Measurements from ENCODE around the gene NCLN.

The NCLN gene, protein sequence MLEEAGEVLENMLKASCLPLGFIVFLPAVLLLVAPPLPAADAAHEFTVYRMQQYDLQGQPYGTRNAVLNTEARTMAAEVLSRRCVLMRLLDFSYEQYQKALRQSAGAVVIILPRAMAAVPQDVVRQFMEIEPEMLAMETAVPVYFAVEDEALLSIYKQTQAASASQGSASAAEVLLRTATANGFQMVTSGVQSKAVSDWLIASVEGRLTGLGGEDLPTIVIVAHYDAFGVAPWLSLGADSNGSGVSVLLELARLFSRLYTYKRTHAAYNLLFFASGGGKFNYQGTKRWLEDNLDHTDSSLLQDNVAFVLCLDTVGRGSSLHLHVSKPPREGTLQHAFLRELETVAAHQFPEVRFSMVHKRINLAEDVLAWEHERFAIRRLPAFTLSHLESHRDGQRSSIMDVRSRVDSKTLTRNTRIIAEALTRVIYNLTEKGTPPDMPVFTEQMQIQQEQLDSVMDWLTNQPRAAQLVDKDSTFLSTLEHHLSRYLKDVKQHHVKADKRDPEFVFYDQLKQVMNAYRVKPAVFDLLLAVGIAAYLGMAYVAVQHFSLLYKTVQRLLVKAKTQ

GRCh38 chr19:3185461-3186159, at the start of gene NCLN:
Gene NCLN, plus strand, starts transcription at chr19:3185930. Its CDS starts 101 bp downstream, at chr19:3186031.
- TF ChIP-seq CTCF (IDR thresholded peaks at IDR 0.05; ENCODE audit: borderline replicate concordance, insufficient read depth, low read depth, low read length), result no peak
- H3K4me3 ChIP-seq (ENCODE audit: low read depth, low read length), result peak within 1 kb of the TSS; percentile 99

- peak within 1 kb of the TSS; percentile 90 for H3K4me3 ChIP-seq (ENCODE audit: low read depth, low read length)
- no peak for TF ChIP-seq CTCF (IDR thresholded peaks at IDR 0.05; ENCODE audit: borderline replicate concordance, insufficient read depth, low read depth, low read length)
Observed at GRCh38 chr19:3135961-3136683, 49.6 kb upstream of the NCLN start, which contains the start of gene GNA15. Gene GNA15, plus strand, starts transcription at chr19:3136033. Its CDS starts 418 bp downstream, at chr19:3136451.

- peak overlapping the region; percentile 90 for H3K4me3 ChIP-seq (ENCODE audit: low read depth, low read length)
- no peak for TF ChIP-seq CTCF (IDR thresholded peaks at IDR 0.05; ENCODE audit: borderline replicate concordance, insufficient read depth, low read depth, low read length)
Observed at GRCh38 chr19:3136684-3137055, 49.1 kb upstream of the NCLN start.

GRCh38 chr19:3137119-3137518, 48.6 kb upstream of the NCLN start:
- no peak for TF ChIP-seq CTCF (IDR thresholded peaks at IDR 0.05; ENCODE audit: borderline replicate concordance, insufficient read depth, low read depth, low read length)
- H3K4me3 ChIP-seq (ENCODE audit: low read depth, low read length), result peak overlapping the region; percentile 90

GRCh38 chr19:3138268-3138667, 47.5 kb upstream of the NCLN start:
- no peak overlapping the region for H3K4me3 ChIP-seq (ENCODE audit: low read depth, low read length)

DNA sequence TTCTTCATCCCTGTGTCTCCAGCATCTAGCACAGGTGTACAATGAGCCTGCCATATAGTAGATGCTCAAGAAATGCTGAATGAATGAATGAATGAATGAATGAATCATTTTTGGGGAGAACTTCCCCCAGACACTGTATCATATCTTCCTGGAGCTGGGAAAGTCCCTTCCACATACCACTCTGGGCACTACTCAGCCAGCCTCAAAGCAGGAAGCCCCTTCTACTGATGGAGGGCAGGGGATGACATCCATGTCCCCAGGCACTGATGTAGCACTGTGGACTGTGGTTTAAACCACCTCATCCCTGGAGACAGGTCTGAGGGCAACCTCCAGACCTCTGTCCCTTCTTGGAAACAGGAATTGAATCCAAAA, 45.1 kb upstream of the NCLN start:
- no peak for TF ChIP-seq CTCF (IDR thresholded peaks at IDR 0.05; ENCODE audit: borderline replicate concordance, insufficient read depth, low read depth, low read length)
- H3K4me3 ChIP-seq (ENCODE audit: low read depth, low read length), result no peak overlapping the region

More at GRCh38 chr19:3138268-3138667, 47.5 kb upstream of the NCLN start:
- no peak for TF ChIP-seq CTCF (IDR thresholded peaks at IDR 0.05; ENCODE audit: borderline replicate concordance, insufficient read depth, low read depth, low read length)
